NCI-H510A (cell line): Measurements from ENCODE around the gene GSN.

Source experiments
- DNase-seq: peaks from one replicate; lab custom pipeline; 2025; lab: John Stamatoyannopoulos, UW

GSN gene

GRCh38 chr9:121267689-121268597 is at the start of gene GSN:
Gene GSN, plus strand, starts transcription at chr9:121268162. Its CDS starts 33,810 bp downstream, at chr9:121301972.
- DNase-seq = peak; percentile 75

DNA sequence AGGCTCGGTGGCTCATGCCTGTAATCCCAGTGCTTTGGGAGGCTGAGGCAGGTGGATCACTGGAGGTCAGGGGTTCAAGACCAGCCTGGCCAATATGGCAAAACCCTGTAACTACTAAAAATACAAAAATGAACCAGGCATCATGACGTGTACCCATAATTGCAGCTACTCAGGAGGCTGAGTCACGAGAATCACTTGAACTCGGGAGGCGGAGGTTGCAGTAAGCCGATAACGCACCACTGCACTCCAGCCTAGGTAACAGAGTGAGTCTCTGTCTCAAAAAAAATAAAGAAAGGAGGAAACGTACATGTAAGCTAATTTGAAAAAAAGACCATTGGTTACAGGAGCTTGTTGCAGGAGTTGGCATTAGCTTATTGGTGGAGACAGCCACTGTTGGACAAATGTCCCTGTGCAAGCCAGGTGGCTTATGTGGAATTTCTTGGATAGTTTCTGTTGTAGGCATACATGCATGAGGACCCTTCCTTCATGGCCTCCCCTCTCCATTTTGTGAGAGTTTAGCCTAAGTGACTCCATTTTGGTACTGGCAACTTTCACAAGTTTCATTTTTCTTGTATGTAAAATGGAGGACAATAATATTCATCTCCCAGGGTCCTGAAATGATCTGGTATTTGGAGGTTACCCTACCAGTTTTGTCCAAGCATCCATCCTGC is 49.5 kb upstream of the GSN start:
- no peak for DNase-seq

DNA sequence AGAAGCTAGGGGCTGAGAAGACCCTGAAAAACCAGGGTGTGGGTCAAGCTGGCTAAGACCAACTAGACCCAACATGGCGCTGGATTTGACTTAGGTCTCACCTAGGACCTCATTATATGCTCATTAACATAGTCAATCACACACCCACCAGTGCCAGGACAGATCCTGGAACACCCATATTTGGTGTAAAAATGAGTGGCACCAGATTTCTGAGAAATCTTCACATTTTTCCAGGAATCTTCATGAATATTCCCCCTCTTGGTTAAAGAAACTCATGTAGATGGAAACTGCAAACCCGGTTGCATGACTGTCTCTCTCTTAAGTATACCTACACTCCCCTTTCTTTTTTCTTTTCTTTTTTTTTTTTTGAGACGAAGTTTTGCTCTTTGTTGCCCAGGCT is 48.4 kb upstream of the GSN start:
- no peak for DNase-seq

DNA sequence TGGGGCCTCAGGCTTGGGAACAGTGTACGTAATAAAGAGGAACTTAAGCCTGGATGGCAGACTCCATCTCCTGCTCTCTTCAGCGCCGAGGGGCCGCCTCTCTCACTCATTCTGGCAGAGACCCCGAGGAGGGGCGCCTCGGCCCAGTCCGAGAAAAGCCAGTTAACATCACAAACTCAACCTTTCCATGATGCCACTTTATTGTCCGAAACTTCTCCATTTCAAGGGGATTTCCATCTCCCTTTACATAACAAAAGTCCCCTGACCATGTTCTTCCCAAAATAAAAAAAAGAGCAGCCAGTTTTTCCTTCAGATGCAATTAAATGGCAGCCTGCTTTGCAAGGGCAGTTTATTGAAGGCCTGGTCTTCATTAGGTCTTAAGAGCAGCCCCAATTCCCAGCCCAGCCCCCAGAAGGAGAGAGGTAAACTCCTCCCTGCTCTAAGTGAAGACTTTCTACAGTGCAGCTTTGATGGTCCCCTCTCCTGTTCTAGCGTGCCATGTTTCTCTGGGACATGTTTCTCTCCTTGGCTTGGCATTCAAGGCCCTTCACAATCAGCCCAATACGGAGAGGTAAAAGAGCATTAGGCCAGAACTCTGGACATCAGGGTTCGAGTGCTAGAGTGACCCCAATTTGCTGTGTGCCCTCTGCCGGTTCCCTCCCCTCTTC is 46.8 kb upstream of the GSN start:
- no peak for DNase-seq

GRCh38 chr9:121221664-121222055 is 46.3 kb upstream of the GSN start:
- no peak for DNase-seq

DNA sequence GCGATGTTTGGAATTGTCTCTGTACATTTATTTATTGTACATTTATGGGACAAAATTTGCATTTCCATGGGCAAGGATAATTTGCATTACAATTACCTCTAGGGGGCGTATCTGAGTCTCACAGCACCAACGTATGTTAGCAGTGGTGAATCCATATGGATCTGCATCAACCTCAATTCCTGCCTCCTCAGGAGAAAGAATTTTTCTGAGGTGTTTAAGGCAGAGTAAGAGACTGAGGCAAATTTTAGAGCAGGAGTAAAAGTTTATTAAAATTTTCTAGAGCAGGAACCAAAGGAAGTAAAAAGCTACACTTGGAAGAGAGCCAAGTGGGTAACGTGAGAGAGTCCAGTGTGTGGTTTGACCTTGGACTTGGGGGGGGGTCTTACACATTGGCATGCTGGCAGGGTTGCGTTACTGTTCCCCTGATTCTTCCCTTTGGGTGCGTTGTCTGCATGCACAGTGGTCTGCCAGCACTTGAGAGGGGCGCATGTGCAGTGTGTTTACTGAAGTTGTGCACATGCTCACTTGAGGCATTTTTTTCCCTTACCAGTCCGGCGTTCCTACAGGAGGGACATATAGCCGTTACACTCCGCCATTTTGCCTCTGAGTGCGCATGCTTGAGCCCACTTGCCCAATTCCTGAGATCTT is 45.3 kb upstream of the GSN start:
- no peak for DNase-seq

DNA sequence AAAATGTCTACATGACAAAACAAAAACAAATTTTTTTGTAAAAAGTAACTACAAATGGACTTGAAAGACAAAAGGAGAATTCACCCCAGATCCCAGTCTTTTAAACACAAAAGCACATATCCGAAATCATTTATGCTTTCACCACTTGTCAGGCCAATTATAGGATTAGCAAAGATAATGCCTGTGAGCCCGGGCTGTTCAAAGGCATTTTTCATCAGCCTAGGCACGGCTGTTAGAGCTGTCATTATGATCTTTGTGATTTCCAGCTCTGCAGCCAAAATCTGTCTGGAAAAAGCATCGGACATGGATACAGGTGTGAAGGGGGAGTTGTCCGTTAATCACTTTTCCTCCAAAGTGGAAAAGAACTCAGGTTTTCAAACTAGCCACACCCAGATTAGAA is 42.7 kb upstream of the GSN start:
- DNase-seq = no peak

GRCh38 chr9:121226175-121226574 is 41.8 kb upstream of the GSN start:
- no peak for DNase-seq

DNA sequence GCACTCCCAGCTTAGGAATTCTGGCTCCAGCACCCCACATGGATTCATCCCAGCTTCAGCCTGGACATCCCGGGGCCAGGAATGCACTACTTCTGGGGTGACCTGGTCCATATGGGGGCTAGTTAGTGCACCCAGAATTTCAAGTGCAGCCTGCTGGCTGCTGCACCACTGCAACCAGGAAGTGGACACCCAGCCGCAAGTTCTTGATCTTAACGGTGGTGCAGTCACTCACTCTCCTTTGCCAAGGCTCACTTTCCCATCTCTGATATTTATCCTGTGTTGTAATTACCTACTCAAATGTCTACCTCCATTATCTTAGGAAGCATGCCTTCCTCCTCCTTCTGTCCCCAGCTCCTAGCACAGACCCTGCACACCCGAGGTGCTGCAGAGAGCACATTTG is 40.1 kb upstream of the GSN start:
- DNase-seq = no peak

DNA sequence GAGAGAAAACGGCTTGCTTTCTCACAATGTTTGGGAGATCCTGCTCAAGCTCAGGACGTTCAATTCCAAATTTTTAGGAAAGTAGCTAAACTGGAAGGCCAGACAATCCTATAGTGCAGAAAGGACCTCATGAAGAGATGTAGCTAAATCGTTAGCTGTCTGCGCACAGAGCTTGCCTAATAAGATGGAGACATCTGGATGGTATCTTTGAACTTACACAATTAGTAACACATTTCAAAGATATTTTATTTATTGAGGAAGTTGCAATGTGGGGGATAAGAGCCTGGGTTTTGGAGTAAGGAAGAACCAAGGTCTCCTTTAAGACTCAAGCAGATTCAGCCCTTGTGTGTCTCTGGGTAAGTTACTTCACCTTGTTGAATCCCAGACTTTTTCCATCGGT is 37.7 kb upstream of the GSN start:
- no peak for DNase-seq

DNA sequence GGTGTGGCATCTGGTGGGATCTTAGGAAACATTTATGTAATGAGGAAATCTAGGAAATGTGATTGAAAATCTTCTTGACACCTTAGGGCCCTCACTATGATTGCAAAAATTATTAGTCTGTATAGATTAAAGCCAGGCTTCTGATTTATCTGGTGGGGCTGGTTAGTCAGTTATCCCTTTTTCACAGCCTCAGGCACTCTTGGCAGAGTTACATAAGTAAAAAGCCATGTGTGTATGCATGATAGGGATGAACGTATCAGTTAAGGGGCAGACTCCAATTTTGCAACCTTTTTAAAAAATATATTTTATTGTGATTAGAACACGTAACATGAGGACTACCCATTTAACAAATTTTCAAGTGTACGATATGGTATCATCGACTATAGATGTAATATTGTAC is 35.7 kb upstream of the GSN start:
- DNase-seq = no peak

GRCh38 chr9:121233906-121234831 is 33.8 kb upstream of the GSN start:
- no peak for DNase-seq

- no peak for DNase-seq
Observed at GRCh38 chr9:121234832-121235161, 33.2 kb upstream of the GSN start.

DNA sequence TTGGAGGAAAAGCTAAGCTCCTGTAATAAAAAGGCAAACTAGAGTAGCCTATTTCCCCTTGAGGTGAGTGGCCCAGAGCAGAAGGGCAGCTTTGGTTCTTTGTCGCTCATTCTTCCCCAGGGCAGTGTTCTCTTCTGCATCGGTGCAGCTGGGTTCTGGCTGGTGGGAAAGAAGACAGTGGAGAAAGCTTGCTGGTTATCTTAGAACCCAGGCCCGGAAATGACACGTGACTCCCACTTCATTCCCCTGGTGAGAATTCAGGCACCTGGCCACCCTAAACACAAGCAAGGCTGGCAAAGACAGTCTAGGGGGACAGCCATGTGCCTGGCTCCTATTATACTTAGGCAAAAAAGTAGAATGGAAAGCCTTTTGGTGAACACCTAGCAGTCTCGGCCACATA is 32.5 kb upstream of the GSN start:
- DNase-seq = no peak

- no peak for DNase-seq
Observed at GRCh38 chr9:121237916-121238315, 30.0 kb upstream of the GSN start.

- DNase-seq = no peak
Observed at GRCh38 chr9:121239071-121239470, 28.9 kb upstream of the GSN start.

- no peak for DNase-seq
Observed at GRCh38 chr9:121239851-121240250, 28.1 kb upstream of the GSN start.

DNA sequence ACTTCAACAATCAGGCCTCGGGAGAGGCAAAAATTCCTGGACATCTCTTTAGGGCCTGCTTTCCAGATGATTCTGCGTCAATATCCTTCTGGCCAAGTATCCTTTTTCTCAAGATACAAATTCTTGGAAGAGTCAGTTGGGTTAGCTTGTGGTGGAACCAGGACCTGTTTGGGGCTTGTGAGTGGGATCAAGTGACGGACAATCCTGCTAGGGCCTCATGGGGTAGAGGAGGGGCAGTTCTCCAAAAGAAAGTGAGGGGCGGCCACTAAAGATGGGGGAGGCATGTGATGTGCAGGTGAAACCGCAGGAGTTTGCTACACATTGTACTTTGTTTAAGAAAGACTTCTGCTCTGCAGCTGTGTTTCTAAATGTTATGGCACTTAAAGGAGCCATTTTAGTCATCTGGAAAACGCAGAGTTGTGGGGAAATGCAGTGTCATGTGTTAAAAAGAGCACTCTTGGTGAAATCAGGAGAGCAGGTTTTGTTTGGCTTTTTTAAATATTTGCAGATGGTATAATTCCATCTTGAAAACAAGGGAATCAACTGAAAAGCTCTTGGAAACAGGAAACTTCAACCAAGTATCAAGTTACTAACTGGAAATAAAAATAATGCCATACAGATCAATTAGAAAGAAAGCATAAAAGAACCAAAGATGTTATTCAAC is 27.4 kb upstream of the GSN start:
- DNase-seq = no peak

GRCh38 chr9:121242219-121242958 is 25.6 kb upstream of the GSN start:
- no peak for DNase-seq

- no peak for DNase-seq
Observed at GRCh38 chr9:121242959-121243346, 25.0 kb upstream of the GSN start.
